ENCODE data around the gene FGGY.
A peak's percentile ranks its signal among the peaks of the same experiment; 100 is the strongest.
"Not testable (repeated sequence)": the region's sequence is repeated elsewhere in the genome, so short reads cannot be mapped to it uniquely, and the experiment has no call there.

The FGGY gene, protein sequence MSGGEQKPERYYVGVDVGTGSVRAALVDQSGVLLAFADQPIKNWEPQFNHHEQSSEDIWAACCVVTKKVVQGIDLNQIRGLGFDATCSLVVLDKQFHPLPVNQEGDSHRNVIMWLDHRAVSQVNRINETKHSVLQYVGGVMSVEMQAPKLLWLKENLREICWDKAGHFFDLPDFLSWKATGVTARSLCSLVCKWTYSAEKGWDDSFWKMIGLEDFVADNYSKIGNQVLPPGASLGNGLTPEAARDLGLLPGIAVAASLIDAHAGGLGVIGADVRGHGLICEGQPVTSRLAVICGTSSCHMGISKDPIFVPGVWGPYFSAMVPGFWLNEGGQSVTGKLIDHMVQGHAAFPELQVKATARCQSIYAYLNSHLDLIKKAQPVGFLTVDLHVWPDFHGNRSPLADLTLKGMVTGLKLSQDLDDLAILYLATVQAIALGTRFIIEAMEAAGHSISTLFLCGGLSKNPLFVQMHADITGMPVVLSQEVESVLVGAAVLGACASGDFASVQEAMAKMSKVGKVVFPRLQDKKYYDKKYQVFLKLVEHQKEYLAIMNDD

DNA sequence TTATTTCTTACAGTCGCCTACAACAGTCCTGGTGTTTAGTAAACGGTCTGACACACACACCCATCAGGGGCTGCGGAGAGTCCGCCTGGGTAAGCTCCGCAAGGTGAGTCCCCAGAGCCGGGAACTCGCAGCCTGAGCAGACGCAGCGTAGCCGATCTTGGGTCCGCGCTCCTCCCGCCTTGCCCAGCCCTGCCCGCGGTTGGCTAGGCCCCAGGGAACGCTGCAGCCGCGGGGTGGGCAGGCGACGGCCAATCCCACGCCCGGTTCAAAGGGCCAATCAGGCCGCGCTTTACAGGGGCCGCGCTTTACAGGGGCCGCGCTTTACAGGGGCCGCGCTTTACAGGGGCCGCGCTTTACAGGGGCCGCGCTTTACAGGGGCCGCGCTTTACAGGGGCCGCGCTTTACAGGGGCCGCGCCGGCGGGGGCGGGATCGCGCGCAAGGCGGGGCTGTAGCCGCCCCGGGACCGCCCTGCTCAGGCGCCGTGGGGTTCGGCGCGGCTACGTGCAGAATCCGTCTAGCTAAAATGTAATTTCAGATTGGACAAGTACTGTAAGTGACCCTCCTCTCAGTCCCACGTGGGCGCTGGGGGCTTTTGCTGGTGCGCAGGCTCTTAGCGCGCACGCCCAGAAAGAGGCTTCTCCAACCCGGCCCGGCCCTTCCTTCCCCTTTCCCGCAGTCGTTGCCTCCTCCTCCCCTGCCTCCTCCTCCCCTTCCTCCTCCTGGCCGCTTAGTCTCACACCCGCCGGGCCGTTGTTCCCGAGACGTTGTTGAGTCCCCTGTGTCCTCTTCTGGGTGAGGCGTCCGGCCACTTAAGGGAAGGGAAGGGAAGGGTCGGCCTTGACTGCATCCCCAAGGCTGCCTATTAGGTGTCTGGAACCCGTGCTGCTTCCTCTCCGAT, at the start of gene FGGY:
TSS of gene FGGY (plus strand) at position 737 of the 899 bp plus-strand sequence. CDS start 24,456 bp downstream, outside the sequence.
- peak; percentile 97 for DNase-seq (ENCODE audit: low spot score)

DNA sequence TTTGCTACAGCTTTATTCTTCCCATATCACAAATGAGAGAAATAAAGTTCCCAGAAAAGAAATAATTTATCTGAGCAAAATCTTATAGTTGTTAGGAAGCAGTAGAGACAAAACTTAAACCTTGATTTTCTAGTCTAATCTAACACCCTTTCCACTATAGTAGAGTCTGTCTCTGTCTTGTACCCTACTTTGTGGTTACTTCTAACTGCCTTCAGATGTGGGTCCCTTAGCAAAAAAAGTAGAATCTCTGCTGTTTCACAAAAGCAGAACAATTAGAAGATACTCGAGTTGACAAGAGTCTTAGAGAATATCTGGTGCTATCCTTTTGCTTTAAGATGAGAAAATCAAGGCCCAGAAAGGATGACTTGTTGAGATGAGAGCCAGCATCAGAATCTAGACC, 48.1 kb upstream of the FGGY start:
- DNase-seq (ENCODE audit: low spot score): no peak

DNA sequence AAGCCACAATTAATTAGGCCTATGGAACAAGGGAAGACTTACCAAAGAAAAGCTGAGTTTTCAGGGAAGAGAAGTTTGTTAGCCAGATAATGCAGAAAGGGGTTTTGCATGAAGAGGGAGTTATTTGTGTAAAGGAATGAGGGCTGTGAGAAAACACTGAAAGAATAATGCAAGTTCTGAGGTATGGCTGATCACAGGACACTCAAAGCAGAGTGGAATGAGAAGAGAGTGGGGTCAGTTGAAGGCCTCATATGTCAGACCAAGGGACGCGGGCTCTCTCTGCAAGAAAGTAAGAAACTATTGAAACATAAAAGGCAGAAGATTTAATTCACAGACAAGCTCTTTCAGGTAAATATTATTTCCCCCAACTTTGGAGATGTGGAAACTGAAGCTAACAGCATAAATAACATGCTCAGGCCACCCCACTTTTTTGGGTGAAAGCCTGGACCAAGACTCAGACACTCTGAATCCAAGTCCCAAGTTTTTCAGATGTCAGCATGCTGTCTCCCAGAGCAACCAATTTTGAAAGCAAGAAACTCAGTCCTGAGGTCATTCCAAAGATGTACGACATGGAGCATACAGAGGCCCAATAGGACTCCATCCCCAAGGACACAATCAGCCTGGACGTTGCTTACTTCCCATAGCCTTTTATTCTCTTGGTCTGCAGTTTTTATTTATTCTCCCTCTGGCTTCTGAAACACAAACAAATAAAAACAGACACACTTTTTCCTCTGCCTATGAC, 47.3 kb upstream of the FGGY start:
- DNase-seq (ENCODE audit: low spot score): no peak

DNA sequence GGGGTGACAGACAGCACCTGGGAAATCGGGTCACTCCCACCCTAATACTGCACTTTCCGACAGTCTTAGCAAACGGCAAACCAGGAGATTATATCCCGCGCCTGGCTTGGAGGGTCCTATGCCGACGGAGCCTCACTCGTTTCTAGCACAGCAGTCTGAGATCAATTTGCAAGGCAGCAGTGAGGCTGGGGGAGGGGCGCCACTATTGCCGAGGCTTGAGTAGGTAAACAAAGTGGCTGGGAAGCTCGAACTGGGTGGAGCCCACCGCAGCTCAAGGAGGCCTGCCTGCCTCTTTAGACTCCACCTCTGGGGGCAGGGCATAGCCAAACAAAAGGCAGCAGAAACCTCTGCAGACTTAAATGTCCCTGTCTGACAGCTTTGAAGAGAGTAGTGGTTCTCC, 45.8 kb upstream of the FGGY start:
- DNase-seq (ENCODE audit: low spot score): not testable (repeated sequence)

DNA sequence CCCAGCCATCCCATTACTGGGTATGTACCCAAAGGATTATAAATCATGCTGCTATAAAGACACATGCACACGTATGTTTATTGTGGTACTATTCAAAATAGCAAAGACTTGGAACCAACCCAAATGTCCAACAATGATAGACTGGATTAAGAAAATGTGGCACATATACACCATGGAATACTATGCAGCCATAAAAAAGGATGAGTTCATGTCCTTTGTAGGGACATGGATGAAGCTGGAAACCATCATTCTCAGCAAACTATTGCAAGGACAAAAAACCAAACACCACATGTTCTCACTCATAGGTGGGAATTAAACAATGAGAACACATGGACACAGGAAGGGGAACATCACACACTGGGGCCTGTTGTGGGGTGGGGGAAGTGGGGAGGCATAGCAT, 40.5 kb upstream of the FGGY start:
- not testable (repeated sequence) for DNase-seq (ENCODE audit: low spot score)

DNA sequence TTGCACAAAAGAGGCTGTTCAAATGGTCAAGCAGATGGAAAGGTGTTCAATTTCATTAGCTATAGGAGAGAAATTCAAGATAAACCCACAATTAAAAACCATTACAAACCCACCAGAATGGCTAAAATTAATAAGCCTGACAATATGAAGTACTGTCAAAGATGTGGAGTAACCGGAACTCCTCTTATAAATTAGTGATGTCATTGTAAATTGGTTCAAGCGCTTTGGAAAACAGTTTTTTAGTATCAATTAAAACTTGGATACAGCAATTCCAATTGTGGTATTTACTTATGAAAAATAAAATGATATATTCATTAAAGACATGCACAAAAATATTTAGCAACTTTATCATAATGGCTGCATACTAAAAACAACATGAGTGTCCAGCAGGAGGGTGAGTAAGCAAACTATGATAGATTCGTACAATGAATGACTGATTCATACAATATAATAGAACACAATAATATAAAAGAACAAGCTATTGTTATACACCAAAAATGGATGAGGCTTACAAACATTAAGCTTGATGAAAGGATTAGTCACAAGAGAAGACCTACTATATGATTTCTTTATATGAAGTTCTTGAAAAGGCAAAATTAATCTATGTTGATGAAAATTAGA, 38.4 kb upstream of the FGGY start:
- DNase-seq (ENCODE audit: low spot score): no peak

DNA sequence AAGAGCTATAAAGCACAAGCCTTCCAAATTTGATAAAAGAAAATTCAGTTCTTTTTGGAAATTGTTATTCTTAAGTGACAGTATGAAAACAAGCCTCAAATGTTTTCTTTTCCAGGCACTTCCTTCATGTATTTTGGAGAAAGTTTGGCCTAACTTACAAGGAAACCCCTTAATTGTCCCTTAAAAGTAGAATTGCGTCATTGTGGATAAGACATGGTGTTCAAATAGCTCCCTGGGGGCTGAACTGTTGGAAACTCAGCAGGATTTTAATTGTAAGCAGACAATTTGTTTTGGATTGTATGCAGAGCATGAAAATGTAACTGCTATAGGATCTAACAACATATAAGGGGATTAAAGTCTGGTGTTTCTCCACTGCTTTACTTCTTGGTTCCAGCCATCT, 35.4 kb upstream of the FGGY start:
- DNase-seq (ENCODE audit: low spot score): no peak

DNA sequence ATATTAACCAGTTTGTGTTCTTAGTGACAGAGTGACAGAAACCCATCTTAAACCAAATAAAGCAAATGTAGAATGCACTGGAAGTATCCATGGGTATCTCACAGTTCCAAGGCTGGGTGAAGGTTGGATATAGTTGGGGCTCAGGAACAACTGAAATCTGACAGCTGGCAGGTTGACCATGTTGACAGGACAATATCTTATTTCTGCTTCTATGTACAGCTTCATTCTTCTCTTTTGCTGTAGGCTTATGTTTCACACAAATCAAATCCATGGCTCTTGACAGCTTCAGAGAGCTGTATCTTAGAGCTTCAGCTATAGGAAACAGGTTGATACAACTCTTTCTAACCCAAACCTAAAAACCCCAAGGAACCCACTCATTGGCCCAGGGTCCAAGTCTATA, 34.3 kb upstream of the FGGY start:
- DNase-seq (ENCODE audit: low spot score): no peak

DNA sequence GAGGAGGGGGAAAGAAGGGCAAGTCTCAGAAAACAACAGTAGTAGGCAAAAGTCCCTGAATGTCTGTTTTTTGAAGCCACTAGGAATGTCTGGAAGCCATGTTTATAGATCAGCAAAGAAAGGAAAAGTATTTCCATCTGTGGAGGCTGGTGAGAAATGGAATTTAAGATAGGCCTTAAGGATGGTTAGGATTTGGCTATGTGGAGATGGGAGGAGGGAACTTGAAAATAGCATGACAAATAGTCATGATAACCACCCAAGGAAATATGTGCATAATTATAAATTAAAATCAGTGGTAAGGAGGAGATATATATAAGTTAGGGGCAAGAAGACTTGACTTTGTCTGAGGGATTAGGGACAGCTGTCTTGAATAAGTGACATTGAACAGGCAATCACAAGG, 33.8 kb upstream of the FGGY start:
- DNase-seq (ENCODE audit: low spot score): no peak

DNA sequence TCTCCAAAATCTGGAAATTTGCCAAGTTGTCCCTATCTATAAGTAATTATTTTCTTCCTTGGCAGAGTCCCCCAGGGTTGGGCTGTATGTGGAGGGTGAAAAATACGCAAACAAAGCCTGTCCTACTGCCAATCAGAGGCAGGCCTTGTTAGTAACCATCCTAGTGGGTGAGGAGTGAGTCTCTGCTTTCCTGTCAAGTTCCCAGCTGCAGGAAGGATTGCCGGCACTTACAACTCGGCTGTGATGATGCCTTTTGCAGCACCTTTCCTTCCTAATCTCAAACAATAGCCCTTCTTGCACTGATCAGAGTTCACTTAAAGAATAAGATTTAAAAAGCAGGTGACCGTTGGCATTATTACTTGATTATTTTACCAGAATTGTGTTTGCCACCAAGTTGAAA, 31.3 kb upstream of the FGGY start:
- DNase-seq (ENCODE audit: low spot score): no peak

DNA sequence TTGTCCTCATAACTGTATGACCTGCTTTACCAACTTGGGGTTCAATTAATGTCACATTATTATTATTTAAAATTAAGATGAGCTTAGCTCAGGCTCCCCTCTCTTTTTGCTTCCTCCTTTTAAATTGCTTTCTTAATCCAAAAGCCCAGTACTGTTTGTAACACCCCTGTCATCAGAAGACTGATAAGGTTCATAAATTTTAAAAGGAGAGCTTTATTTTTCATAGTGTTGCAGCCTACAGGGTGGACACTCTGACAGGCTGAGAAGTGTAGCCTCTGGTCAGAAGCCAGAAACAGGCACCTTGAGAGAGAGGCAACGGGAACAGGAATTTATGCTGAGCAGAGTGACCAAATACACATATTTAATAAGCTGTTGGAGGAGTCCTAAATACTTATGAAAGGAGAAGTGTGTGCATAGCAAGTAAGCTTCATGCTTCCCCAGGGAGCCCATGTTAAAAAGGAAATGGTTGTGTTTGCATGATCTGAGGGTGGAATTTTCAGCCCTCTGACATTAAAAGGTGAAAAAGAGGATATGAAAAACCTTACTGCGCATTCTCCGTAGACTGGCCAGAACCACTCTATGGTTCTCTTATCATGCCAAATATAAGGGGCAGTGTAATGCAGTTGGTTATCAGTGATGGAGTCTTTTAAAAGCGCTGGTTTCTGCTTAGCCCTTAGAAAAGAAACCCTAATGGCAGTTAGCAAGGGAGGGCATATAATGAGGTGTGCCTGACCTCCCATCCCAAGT, 30.5 kb upstream of the FGGY start:
- no peak for DNase-seq (ENCODE audit: low spot score)

DNA sequence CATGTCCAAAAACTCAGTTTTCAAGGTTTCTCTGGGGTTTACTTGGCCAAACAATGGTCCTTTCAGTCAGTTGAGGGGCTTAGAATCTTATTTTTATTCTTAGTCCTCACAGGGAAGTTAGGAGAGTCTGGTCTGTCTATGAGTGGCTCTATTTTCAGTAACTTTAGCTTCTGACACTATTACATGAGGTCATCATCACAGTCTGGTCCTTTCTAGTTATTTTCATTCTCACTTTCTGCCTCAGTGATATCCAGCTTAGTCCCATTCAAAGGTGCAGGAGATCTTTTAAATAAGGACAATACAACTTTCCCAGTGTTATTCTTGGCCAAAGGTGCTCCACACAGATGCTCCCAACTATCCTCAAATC, 30.0 kb upstream of the FGGY start:
- no peak for DNase-seq (ENCODE audit: low spot score)

DNA sequence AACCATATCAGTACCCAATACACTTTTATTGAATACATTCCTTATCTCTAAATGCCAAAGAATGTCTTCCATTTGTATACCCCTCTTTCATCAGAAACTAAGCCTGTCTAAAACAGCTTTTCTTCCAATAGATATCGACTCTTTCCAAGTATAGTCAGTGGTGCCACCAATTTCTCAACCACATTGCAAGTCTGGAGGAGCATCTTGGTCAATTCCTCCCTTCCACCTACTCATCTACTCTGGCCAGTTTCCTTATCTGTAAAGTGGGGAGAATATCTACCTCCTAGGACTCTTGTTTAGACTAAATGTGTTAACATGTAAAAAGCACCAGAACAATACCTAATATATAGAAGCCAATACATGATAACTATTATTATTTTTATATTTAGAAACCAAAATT, 28.5 kb upstream of the FGGY start:
- no peak for DNase-seq (ENCODE audit: low spot score)

DNA sequence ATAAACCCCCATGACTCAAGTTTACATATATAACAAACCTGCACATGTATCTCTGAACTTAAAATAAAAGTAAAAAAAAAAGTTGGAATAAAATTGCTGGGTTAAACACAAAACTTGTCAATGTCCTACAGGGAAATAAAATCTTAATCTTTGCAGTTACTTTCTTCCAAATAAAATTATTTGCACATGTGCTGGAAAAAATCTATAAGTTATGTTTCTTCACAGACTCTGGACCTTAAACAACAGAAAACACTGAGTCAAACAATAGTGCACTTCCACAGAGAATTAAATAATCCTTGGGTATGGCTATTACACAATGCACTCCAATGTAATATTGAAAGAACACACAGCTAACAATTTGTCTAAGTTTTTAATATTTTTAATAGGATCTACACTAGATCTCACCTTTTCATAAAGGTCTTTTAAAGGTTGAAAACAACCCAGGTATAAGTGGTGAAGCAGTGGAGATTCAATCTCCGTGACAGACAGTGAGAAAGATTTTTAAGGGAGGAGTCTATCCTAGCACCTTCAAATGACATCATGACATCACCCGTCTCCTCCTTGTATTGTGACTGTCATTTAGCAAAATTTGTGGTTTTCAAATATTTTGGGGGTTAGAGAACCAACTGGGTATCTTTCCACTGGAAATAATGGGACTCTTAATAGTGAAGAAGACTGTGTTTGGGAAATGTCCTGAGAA, 25.2 kb upstream of the FGGY start:
- no peak for DNase-seq (ENCODE audit: low spot score)

DNA sequence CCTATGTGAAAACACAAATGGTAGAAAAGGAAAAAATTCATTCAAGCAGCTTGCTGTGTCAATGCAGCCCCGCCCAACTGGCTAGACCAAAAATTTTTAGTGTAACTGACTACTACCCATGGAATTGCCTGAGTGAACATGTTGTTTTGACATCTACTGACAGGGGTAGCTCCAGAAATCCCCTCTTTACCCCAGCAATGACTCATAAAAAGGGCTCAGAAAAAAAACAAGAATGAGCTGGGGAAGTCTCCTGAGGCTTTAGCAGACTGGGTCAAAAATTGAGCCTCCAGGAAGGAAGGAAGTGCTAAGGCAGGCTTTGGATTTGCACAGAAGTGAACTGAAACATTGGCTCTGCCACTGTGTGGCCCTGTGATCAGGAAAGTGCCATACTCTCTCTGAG, 24.4 kb upstream of the FGGY start:
- DNase-seq (ENCODE audit: low spot score): no peak

DNA sequence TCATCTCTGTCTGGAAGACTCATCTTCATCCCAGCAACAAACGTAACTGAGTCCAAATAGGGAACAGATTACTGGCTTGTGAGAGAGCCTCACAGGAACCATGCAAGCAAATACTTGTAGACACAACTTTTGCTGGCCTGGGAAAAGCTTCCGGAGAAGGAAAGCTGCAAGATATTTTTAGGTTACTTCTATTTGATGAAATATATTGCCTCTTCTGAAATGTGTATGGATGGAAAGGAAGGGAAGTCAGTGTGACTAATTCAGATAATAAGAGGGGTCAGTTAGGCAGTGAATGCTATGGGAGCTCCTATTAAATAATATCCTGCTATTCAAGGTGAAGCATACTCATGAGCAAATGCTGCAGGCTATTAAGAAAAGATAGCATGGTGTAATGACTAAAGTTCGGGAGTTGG, 20.4 kb upstream of the FGGY start:
- no peak for DNase-seq (ENCODE audit: low spot score)

DNA sequence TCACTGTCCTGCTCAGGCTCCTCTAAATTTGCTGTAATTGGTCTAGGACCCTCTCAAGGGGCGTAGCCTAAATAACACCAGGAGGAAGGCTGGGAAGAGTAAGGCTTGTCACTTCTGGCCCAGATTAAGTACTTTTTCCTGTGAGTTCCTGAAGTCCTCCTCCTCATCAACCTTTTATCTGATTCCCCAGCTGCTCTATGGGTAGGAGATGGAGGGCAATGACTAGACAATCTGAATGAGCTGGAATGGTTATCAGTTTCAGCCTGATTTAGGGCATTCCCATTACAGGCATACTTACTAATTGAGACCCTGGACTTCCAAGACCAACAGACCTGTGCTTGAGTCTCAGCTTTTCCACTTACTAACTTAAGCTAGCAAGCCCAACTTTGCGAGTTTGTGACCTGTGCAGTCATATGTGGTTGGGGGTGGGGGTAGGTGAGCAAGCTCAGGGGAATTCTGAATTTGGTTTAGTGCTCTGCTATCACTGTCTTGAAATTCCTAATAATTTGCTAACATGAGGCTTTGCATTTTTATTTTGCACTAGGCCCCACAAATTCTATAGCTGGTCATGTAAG, 18.0 kb upstream of the FGGY start:
- DNase-seq (ENCODE audit: low spot score): no peak

DNA sequence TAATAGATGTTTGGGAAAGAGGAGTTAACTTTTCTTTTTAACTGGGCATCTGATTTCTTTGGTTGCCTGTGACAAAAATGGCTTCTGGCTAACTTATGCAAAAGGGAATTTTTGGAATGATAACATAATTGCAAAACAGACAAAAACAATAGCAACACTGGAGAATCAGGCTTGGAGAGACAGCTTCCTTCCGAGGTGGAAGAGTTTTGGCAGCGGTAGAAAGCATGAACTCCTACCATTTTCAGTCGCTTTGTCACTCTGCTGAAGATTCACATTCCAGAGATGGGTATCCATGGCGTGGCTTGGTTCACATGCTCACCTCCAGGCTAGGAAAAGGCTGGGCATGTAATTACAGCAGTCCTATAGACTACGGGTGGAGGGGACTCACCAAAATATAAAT, 17.2 kb upstream of the FGGY start:
- no peak for DNase-seq (ENCODE audit: low spot score)

DNA sequence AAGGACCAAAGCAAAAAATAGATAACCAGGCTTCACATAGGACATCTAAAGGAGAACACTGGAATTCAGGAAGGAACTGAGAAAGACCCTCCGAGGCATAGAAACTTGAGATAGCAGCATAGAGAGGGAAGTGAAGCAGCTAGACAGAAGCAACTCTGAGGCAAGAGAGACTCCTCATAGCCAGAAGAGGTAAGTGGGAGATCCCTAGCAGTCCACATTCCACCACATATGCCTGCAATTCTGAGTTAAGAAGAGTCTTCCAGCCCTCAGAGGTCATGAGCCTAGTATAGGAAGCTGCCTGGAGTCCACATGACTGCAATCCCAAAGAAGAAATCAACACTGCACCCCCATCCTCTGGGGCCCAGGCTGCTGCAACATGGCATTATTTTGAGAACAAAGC, 13.9 kb upstream of the FGGY start:
- no peak for DNase-seq (ENCODE audit: low spot score)

DNA sequence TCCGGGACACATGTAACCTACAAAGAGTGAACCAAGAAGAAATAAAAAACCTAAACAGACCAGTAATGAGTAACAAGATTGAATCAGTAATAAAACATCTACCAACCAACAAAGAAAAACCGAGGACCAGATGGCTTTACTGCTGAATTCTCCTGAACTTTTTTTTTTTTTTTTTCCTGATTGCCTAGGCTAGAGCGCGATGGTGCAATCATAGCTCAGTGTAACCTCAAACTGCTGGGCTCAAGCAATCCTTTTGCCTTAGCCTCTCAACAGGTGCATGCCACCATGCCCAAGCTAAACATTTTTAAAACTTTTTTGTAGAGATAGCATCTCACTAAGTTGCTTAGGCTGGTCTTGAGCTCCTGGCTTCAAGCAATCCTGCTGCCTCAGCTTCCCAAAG, 11.2 kb upstream of the FGGY start:
- DNase-seq (ENCODE audit: low spot score): no peak
